ENCODE results near the gene C9orf50. TPM values are rescaled to one million over a fixed set of nuclear protein-coding genes. Genes with fewer than 3 reads are reported as not detected.

The C9orf50 gene
- total and polyA plus RNA-seq, 10 donors, result 0.12 to 0.46 (median 0.19) TPM; not detected in 6

- Histone ChIP-seq H3K9me3 (no peaks in the 10 kb centered on the region), H3K4me3 (peak overlapping the region; percentile 60 to 90 (median 83)), H3K27me3 (replicated peaks in 1 of 7) (no peaks in the 10 kb centered on the region), H3K27ac (peak overlapping the region in 7 of 8 donors; percentile 91 to 97 (median 94)), H3K36me3 (peaks cover 0 to 45% (median 7%) of the 10 kb centered on the region in 6 donors), H3K4me1 (peaks cover 39 to 88% (median 78%) of the 10 kb centered on the region in 6 donors)
- 54 to 68% (median 59%) methylated on average over 11 to 12 of the region's 12 CpGs for WGBS, 5 donors
- no peak for DNase-seq
- peak in 1 of 3 donors; percentile 42 for TF ChIP-seq POLR2AphosphoS5 (IDR thresholded peaks at IDR 0.05)
- TF ChIP-seq POLR2A (IDR thresholded peaks at IDR 0.05), result no peak
- intact Hi-C loops (cut with DNase I; ENCODE audit: low total_unique reads), result no loop called here
Measured at GRCh38 chr9:129627556-129628440, 6.9 kb upstream of the C9orf50 start.

GRCh38 chr9:129626625-129627284 is 5.9 kb upstream of the C9orf50 start:
- Histone ChIP-seq H3K27me3 (replicated peaks in 1 of 7) (peaks cover 0 to 5% (median 1%) of the 10 kb centered on the region in 7 donors), H3K36me3 (peaks cover 0 to 35% (median 0%) of the 10 kb centered on the region in 6 donors), H3K4me1 (peaks cover 39 to 77% (median 73%) of the 10 kb centered on the region in 6 donors), H3K4me3 (peak overlapping the region; percentile 60 to 90 (median 83)), H3K9me3 (no peaks in the 10 kb centered on the region), H3K27ac (peak overlapping the region; percentile 91 to 97 (median 94))
- WGBS, 5 donors, result 2 to 7% (median 4%) methylated on average over 12 to 20 of the region's 20 CpGs
- peak; percentile 86 for DNase-seq
- TF ChIP-seq POLR2A (IDR thresholded peaks at IDR 0.05) (no peak), POLR2AphosphoS5 (IDR thresholded peaks at IDR 0.05) (no peak), CTCF (IDR thresholded peaks at IDR 0.05 in 8 of 11, conservative IDR thresholded peaks at IDR 0.05 in 3 of 11) (no peak)
- intact Hi-C loops (cut with DNase I; ENCODE audit: low total_unique reads), result no loop called here

GRCh38 chr9:129626079-129626624 is 5.3 kb upstream of the C9orf50 start, which contains the start of gene NTMT1:
Gene NTMT1, plus strand, starts transcription at chr9:129626163. Its CDS starts 6,541 bp downstream, at chr9:129632704.
- Histone ChIP-seq H3K9me3 (no peaks in the 10 kb centered on the region), H3K4me3 (peak within 1 kb of the TSS; percentile 60 to 90 (median 83)), H3K4me1 (peaks cover 39 to 72% (median 69%) of the 10 kb centered on the region in 6 donors), H3K27me3 (replicated peaks in 1 of 7) (peaks cover 0 to 11% (median 5%) of the 10 kb centered on the region in 7 donors), H3K27ac (peak within 1 kb of the TSS; percentile 91 to 97 (median 94)), H3K36me3 (peaks cover 0 to 29% (median 0%) of the 10 kb centered on the region in 6 donors)
- TF ChIP-seq CTCF (IDR thresholded peaks at IDR 0.05 in 8 of 11, conservative IDR thresholded peaks at IDR 0.05 in 3 of 11) (peak in 1 of 11 experiments; percentile 8), POLR2A (IDR thresholded peaks at IDR 0.05) (peak; percentile 44 to 90 (median 64)), POLR2AphosphoS5 (IDR thresholded peaks at IDR 0.05) (peak; percentile 99 to 100 (median 99))
- DNase-seq, result peak; percentile 96
- intact Hi-C loops (cut with DNase I; ENCODE audit: low total_unique reads), result no loop called here
- WGBS, 5 donors, result 0 to 1% (median 0%) methylated on average over 31 to 55 of the region's 55 CpGs

GRCh38 chr9:129624947-129625346 is 4.0 kb upstream of the C9orf50 start:
- H3K27me3 ChIP-seq (replicated peaks in 1 of 7), result peaks cover 0 to 23% (median 17%) of the 10 kb centered on the region in 7 donors
- peaks cover 0 to 17% (median 0%) of the 10 kb centered on the region in 6 donors for H3K36me3 ChIP-seq
- DNase-seq, result no peak
- intact Hi-C loops (cut with DNase I; ENCODE audit: low total_unique reads), result no loop called here
- H3K27ac ChIP-seq, result peak overlapping the region in 7 of 8 donors; percentile 91 to 97 (median 94)
- H3K9me3 ChIP-seq, result no peaks in the 10 kb centered on the region
- peak overlapping the region in 5 of 8 donors; percentile 63 to 86 (median 82) for H3K4me3 ChIP-seq
- peaks cover 33 to 72% (median 68%) of the 10 kb centered on the region in 6 donors for H3K4me1 ChIP-seq
- TF ChIP-seq POLR2AphosphoS5 (IDR thresholded peaks at IDR 0.05) (peak in 1 of 3 donors; percentile 35), CTCF (IDR thresholded peaks at IDR 0.05 in 8 of 11, conservative IDR thresholded peaks at IDR 0.05 in 3 of 11) (no peak)
- 10 to 14% (median 13%) methylated on average over 9 of the region's 9 CpGs for WGBS, 5 donors

All from spleen (tissue), 11 donors.